Measurements from ENCODE around the gene DLG2. TPM values are rescaled to one million over a fixed set of nuclear protein-coding genes. Genes with fewer than 3 reads are reported as not detected.

Gene DLG2
- total RNA-seq, 1 experiment from 2014 or later = 17.5 TPM

GRCh38 chr11:83909579-83910534 lies 1717.3 kb downstream of the DLG2 start:
- ChIA-PET CTCF (no interaction called here), POLR2A (no interaction called here)
- ATAC-seq (no peak), DNase-seq (ENCODE audit: low spot score) (no peak)
- Mint-ChIP-seq H3K36me3 (no peaks in the 10 kb centered on the region), H3K9me3 (no peaks in the 10 kb centered on the region), H3K4me3 (no peak overlapping the region), H3K4me1 (no peaks in the 10 kb centered on the region), H3K27ac (no peak overlapping the region), H3K27me3 (ENCODE audit: low read depth) (no peaks in the 10 kb centered on the region)
- TF ChIP-seq MAX (CRISPR knock-in tag; IDR thresholded peaks at IDR 0.05) = no peak
- TF ChIP-seq NFATC4 (CRISPR knock-in tag; IDR thresholded peaks at IDR 0.05) = no peak
- no peak for TF ChIP-seq JAZF1 (CRISPR knock-in tag; IDR thresholded peaks at IDR 0.05)
- TF ChIP-seq GRHL2 (CRISPR knock-in tag; IDR thresholded peaks at IDR 0.05; ENCODE audit: insufficient replicate concordance, severe bottlenecking) = no peak
- TF ChIP-seq ATF2 (CRISPR knock-in tag; IDR thresholded peaks at IDR 0.05; ENCODE audit: borderline replicate concordance, low read depth) = no peak
- no peak for TF ChIP-seq ELF4 (CRISPR knock-in tag; IDR thresholded peaks at IDR 0.05; ENCODE audit: low read depth)
- TF ChIP-seq TCF7 (CRISPR knock-in tag; IDR thresholded peaks at IDR 0.05; ENCODE audit: low read depth) = no peak
- no peak for TF ChIP-seq MYBL2 (CRISPR knock-in tag; IDR thresholded peaks at IDR 0.05)
- TF ChIP-seq ZNF532 (CRISPR knock-in tag; IDR thresholded peaks at IDR 0.05; ENCODE audit: borderline replicate concordance) = no peak
- no peak for TF ChIP-seq HMGXB4 (CRISPR knock-in tag; IDR thresholded peaks at IDR 0.05)
- TF ChIP-seq ZNF232 (CRISPR knock-in tag; IDR thresholded peaks at IDR 0.05) = no peak
- no peak for TF ChIP-seq FOXJ3 (CRISPR knock-in tag; IDR thresholded peaks at IDR 0.05; ENCODE audit: borderline replicate concordance)
- no peak for TF ChIP-seq FOXK1 (CRISPR knock-in tag; IDR thresholded peaks at IDR 0.05)

- H3K27me3 Mint-ChIP-seq (ENCODE audit: low read depth) = no peaks in the 10 kb centered on the region
- CTCF ChIA-PET = interaction anchor here (0.6 to 0.8 kb wide), 2 partner anchors 72 to 197 kb away, joined by 3 to 4 read pairs; no protein-coding TSS in a partner anchor
- H3K36me3 Mint-ChIP-seq = no peaks in the 10 kb centered on the region
- H3K27ac Mint-ChIP-seq = no peak overlapping the region
- no peaks in the 10 kb centered on the region for H3K4me1 Mint-ChIP-seq
- DNase-seq (ENCODE audit: low spot score) = no peak
- no peak overlapping the region for H3K4me3 Mint-ChIP-seq
- POLR2A ChIA-PET = no interaction called here
- no peaks in the 10 kb centered on the region for H3K9me3 Mint-ChIP-seq
- no peak for ATAC-seq
- TF ChIP-seq ZNF281 (CRISPR knock-in tag; IDR thresholded peaks at IDR 0.05) (no peak), SMAD4 (CRISPR knock-in tag; IDR thresholded peaks at IDR 0.05) (no peak), CDX4 (CRISPR knock-in tag; IDR thresholded peaks at IDR 0.05; ENCODE audit: borderline replicate concordance) (no peak), HMGA2 (CRISPR knock-in tag; IDR thresholded peaks at IDR 0.05) (no peak), ZNF416 (CRISPR knock-in tag; IDR thresholded peaks at IDR 0.05) (no peak), ZNF232 (CRISPR knock-in tag; IDR thresholded peaks at IDR 0.05) (no peak), NR3C1 (CRISPR knock-in tag; conservative IDR thresholded peaks at IDR 0.05; ENCODE audit: low read depth) (no peak), ZNF263 (CRISPR knock-in tag; IDR thresholded peaks at IDR 0.05; ENCODE audit: low read depth) (no peak), JUN (CRISPR knock-in tag; IDR thresholded peaks at IDR 0.05) (no peak), ZBTB21 (CRISPR knock-in tag; IDR thresholded peaks at IDR 0.05; ENCODE audit: borderline replicate concordance) (no peak), NR1H2 (CRISPR knock-in tag; IDR thresholded peaks at IDR 0.05) (no peak)
Measured at GRCh38 chr11:83908298-83908856, 1718.8 kb downstream of the DLG2 start.

Data from WTC11 (cell line).